Kidney epithelial cell (primary cell): ENCODE measurements around the gene TRRAP. TPM values are rescaled to one million over a fixed set of nuclear protein-coding genes. Genes with fewer than 3 reads are reported as not detected.

Experiments
- DNase-seq: peaks from one replicate; pipeline ENCODE4 v3.0.0-alpha.2; 2010; ENCODE audit warnings: low read depth
- H3K27me3 ChIP-seq: 2 replicates; pipeline ENCODE4 v1.6.0; 2011; ENCODE audit warnings: low read length; ENCODE audit not compliant: control insufficient read depth, insufficient read depth
- H3K36me3 ChIP-seq: 2 replicates; pipeline ENCODE4 v1.5.1; 2011; ENCODE audit warnings: low read length; ENCODE audit not compliant: control insufficient read depth, insufficient read depth
- H3K4me3 ChIP-seq: 2 replicates; pipeline ENCODE4 v1.5.1; 2011; ENCODE audit warnings: low read depth, mild to moderate bottlenecking, control low read depth, low read length
- total RNA-seq: library from RNA; depleted of rRNA; stranded (reverse); fragments of >200 nt; gene quantifications from 2 replicates; pipeline ENCODE4 v1.2.3, GENCODE V29; 2015
- TF ChIP-seq, protein P1 (sequence below): IDR thresholded peaks from 2 replicates; pipeline ENCODE4 v1.5.1; 2011; ENCODE audit warnings: mild to moderate bottlenecking, moderate library complexity, low read length, control low read depth, inconsistent platforms; ENCODE audit not compliant: insufficient read depth, poor library complexity, severe bottlenecking

TRRAP gene
- total RNA-seq, 1 donor from 2014 or later, result 35.1 TPM

DNA sequence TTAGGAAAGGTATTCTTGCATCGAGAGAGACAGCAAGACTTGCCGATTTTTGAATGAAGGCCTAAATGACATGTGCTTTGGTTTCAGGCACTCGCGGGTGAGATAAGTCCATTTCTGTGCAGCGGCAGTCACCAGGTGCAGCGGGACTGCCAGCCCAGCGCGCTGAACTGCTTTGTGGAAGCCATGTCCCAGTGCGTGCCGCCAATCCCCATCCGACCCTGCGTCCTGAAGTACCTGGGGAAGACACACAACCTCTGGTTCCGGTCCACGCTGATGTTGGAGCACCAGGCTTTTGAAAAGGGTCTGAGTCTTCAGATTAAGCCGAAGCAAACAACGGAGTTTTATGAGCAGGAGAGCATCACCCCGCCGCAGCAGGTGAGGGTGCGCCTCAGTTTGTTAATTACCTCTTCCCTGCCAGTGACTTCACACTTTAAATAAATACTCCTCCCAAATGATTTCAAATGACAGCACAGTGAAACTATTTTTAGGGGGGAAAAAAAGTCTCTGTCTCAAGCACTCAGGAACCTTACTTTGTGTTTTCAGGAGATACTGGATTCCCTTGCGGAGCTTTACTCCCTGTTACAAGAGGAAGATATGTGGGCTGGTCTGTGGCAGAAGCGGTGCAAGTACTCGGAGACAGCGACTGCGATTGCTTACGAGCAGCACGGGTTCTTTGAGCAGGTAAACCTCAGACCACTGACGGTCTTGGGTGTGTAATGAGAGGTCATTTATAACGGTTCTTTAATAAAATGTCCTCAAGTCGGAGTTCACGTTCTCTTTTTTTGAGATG lies 98.3 kb downstream of the TRRAP start:
- no peak overlapping the region for H3K4me3 ChIP-seq
- TF ChIP-seq, protein P1, sequence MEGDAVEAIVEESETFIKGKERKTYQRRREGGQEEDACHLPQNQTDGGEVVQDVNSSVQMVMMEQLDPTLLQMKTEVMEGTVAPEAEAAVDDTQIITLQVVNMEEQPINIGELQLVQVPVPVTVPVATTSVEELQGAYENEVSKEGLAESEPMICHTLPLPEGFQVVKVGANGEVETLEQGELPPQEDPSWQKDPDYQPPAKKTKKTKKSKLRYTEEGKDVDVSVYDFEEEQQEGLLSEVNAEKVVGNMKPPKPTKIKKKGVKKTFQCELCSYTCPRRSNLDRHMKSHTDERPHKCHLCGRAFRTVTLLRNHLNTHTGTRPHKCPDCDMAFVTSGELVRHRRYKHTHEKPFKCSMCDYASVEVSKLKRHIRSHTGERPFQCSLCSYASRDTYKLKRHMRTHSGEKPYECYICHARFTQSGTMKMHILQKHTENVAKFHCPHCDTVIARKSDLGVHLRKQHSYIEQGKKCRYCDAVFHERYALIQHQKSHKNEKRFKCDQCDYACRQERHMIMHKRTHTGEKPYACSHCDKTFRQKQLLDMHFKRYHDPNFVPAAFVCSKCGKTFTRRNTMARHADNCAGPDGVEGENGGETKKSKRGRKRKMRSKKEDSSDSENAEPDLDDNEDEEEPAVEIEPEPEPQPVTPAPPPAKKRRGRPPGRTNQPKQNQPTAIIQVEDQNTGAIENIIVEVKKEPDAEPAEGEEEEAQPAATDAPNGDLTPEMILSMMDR, result no peak
- peaks cover 4% of the 10 kb centered on the region for H3K36me3 ChIP-seq
- H3K27me3 ChIP-seq, result no peaks in the 10 kb centered on the region
- DNase-seq, result no peak

DNA sequence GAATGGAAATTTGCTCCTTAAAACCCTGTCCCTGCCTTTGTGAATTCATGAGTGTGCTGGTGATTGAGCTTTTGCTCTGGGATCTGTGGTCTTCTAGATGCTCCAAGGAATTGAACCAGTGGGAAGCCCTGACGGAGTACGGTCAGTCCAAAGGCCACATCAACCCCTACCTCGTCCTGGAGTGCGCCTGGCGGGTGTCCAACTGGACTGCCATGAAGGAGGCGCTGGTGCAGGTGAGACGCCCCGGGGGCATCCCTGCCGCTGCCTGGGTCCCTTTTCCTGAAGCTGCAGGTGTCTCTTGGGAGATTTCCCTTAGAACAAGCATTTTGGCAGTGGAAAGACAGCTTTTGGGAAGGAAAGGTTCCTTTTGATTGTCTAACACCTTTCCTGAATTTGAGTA lies 100.3 kb downstream of the TRRAP start:
- Histone ChIP-seq H3K36me3 (peaks cover 1% of the 10 kb centered on the region), H3K4me3 (no peak overlapping the region), H3K27me3 (no peaks in the 10 kb centered on the region)
- TF ChIP-seq, protein P1, result no peak
- no peak for DNase-seq

DNA sequence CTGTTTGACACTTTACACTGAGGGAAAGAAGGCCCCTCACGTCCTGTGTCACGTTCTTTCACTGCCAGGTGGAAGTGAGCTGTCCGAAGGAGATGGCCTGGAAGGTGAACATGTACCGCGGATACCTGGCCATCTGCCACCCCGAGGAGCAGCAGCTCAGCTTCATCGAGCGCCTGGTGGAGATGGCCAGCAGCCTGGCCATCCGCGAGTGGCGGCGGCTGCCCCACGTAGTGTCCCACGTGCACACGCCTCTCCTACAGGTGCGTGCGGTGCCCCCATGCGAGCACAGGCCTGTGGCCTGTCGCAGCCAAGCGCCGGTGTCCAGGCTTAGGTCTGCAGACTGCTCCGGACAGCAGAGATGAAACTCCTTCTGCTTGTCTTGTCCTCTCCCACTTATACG lies 103.4 kb downstream of the TRRAP start:
- no peaks in the 10 kb centered on the region for H3K27me3 ChIP-seq
- DNase-seq, result no peak
- peaks cover 1% of the 10 kb centered on the region for H3K36me3 ChIP-seq
- no peak overlapping the region for H3K4me3 ChIP-seq
- TF ChIP-seq, protein P1, result no peak

DNA sequence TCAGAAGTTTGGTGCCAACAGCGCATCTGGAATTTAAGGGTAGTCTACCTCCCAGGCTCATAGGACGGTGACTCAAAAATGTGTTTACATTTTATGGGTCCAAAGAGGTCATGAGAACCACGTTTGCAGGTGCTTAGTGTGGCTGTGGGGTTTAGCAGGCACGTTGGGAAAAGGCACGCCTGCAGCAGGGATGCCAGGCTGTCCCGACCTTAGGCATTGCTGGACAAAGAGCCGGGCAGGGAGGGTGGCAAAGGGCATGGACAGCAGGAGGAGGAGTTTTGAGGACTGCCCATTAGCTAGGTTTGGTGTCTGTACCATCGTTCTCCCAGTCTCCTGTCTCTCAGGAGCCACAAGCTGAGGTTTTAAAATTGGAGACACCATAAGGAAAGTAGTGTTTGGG lies 104.4 kb downstream of the TRRAP start:
- TF ChIP-seq, protein P1, result no peak
- Histone ChIP-seq H3K36me3 (peaks cover 1% of the 10 kb centered on the region), H3K4me3 (no peak overlapping the region), H3K27me3 (no peaks in the 10 kb centered on the region)
- DNase-seq, result no peak

DNA sequence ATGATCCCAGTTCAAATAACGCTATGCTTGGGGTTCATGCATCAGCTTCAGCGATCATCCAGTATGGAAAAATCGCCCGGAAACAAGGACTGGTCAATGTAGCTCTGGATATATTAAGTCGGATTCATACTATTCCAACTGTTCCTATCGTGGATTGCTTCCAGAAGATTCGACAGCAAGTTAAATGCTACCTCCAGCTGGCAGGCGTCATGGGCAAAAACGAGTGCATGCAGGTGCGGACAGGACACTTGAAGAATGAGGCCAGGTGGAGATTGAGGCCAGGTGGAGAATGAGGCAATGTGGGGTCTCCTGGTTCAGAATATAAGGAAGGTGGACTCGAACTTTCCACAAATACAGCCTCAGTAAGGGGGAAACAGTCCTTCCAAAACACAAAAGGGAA lies 105.8 kb downstream of the TRRAP start:
- Histone ChIP-seq H3K4me3 (no peak overlapping the region), H3K36me3 (no peaks in the 10 kb centered on the region), H3K27me3 (no peaks in the 10 kb centered on the region)
- no peak for DNase-seq
- TF ChIP-seq, protein P1, result no peak

DNA sequence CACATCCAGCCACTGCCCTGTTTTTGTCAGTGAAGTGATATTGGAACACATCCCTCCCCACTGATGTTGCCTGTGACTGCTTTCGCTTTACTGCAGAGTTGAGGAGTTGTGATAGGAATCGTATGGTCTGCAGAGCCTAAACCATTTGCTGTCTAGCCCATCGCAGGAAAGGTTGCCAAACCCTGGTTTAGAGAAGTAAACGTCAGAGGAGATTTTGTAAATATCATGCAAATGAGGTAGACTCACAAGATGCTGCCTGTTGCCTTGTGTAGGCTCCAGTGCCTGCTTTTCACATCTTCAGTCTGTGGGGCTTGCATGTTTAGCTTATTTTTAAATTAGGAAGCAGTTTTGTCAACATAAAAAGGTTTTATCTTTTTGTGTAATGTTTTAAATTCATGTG lies 107.1 kb downstream of the TRRAP start:
- DNase-seq, result no peak
- Histone ChIP-seq H3K36me3 (no peaks in the 10 kb centered on the region), H3K27me3 (no peaks in the 10 kb centered on the region), H3K4me3 (no peak overlapping the region)
- TF ChIP-seq, protein P1, result no peak
